ENCODE measurements around the gene GPR176. TPM values are rescaled to one million over a fixed set of nuclear protein-coding genes. Genes with fewer than 3 reads are reported as not detected.

GPR176 gene
- total RNA-seq, 1 donor from 2014 or later = 0.23 TPM

- H3K27me3 Mint-ChIP-seq (ENCODE audit: insufficient read depth) = peaks cover 15% of the 10 kb centered on the region
- no peak for DNase-seq (ENCODE audit: low spot score)
Observed at GRCh38 chr15:39804026-39804425, 116.0 kb downstream of the GPR176 start.

GRCh38 chr15:39803016-39803415, 117.0 kb downstream of the GPR176 start:
- Mint-ChIP-seq H3K4me1 (ENCODE audit: low read depth) (no peaks in the 10 kb centered on the region), H3K9me3 (no peaks in the 10 kb centered on the region), H3K4me3 (no peak overlapping the region), H3K27ac (no peak overlapping the region), H3K36me3 (ENCODE audit: low read depth) (no peaks in the 10 kb centered on the region), H3K27me3 (ENCODE audit: insufficient read depth) (peaks cover 16% of the 10 kb centered on the region)
- DNase-seq (ENCODE audit: low spot score) = no peak
- intact Hi-C loops (cut with micrococcal nuclease) = no loop called here

More at GRCh38 chr15:39804026-39804425, 116.0 kb downstream of the GPR176 start:
- intact Hi-C loops (cut with micrococcal nuclease) = no loop called here
- Mint-ChIP-seq H3K4me1 (ENCODE audit: low read depth) (no peaks in the 10 kb centered on the region), H3K27ac (no peak overlapping the region), H3K9me3 (no peaks in the 10 kb centered on the region), H3K36me3 (ENCODE audit: low read depth) (no peaks in the 10 kb centered on the region), H3K4me3 (no peak overlapping the region)

- intact Hi-C loops (cut with micrococcal nuclease) = no loop called here
- H3K27me3 Mint-ChIP-seq (ENCODE audit: insufficient read depth) = peaks cover 19% of the 10 kb centered on the region
- H3K4me3 Mint-ChIP-seq = no peak overlapping the region
- H3K9me3 Mint-ChIP-seq = no peaks in the 10 kb centered on the region
- DNase-seq (ENCODE audit: low spot score) = no peak
- H3K4me1 Mint-ChIP-seq (ENCODE audit: low read depth) = no peaks in the 10 kb centered on the region
- H3K27ac Mint-ChIP-seq = no peak overlapping the region
- H3K36me3 Mint-ChIP-seq (ENCODE audit: low read depth) = no peaks in the 10 kb centered on the region
Observed at GRCh38 chr15:39801641-39802309, 118.3 kb downstream of the GPR176 start.

GRCh38 chr15:39799552-39800011, 120.5 kb downstream of the GPR176 start:
- intact Hi-C loops (cut with micrococcal nuclease) = no loop called here
- H3K4me1 Mint-ChIP-seq (ENCODE audit: low read depth) = no peaks in the 10 kb centered on the region
- no peaks in the 10 kb centered on the region for H3K9me3 Mint-ChIP-seq
- no peak for DNase-seq (ENCODE audit: low spot score)
- peaks cover 26% of the 10 kb centered on the region for H3K27me3 Mint-ChIP-seq (ENCODE audit: insufficient read depth)
- no peak overlapping the region for H3K4me3 Mint-ChIP-seq
- no peak overlapping the region for H3K27ac Mint-ChIP-seq
- H3K36me3 Mint-ChIP-seq (ENCODE audit: low read depth) = no peaks in the 10 kb centered on the region

GRCh38 chr15:39798382-39798781, 121.7 kb downstream of the GPR176 start:
- Mint-ChIP-seq H3K9me3 (no peaks in the 10 kb centered on the region), H3K4me3 (no peak overlapping the region), H3K27ac (no peak overlapping the region), H3K36me3 (ENCODE audit: low read depth) (no peaks in the 10 kb centered on the region), H3K27me3 (ENCODE audit: insufficient read depth) (peaks cover 29% of the 10 kb centered on the region), H3K4me1 (ENCODE audit: low read depth) (no peaks in the 10 kb centered on the region)
- intact Hi-C loops (cut with micrococcal nuclease) = no loop called here
- no peak for DNase-seq (ENCODE audit: low spot score)

GRCh38 chr15:39797407-39797806, 122.7 kb downstream of the GPR176 start:
- no peak for DNase-seq (ENCODE audit: low spot score)
- H3K27ac Mint-ChIP-seq = no peak overlapping the region
- H3K4me1 Mint-ChIP-seq (ENCODE audit: low read depth) = no peaks in the 10 kb centered on the region
- H3K36me3 Mint-ChIP-seq (ENCODE audit: low read depth) = no peaks in the 10 kb centered on the region
- no peaks in the 10 kb centered on the region for H3K9me3 Mint-ChIP-seq
- no peak overlapping the region for H3K4me3 Mint-ChIP-seq
- intact Hi-C loops (cut with micrococcal nuclease) = no loop called here
- H3K27me3 Mint-ChIP-seq (ENCODE audit: insufficient read depth) = peaks cover 37% of the 10 kb centered on the region

- H3K4me3 Mint-ChIP-seq = no peak overlapping the region
- H3K27ac Mint-ChIP-seq = no peak overlapping the region
- H3K27me3 Mint-ChIP-seq (ENCODE audit: insufficient read depth) = peaks cover 42% of the 10 kb centered on the region
- DNase-seq (ENCODE audit: low spot score) = no peak
- H3K36me3 Mint-ChIP-seq (ENCODE audit: low read depth) = no peaks in the 10 kb centered on the region
- no peaks in the 10 kb centered on the region for H3K9me3 Mint-ChIP-seq
- intact Hi-C loops (cut with micrococcal nuclease) = no loop called here
- H3K4me1 Mint-ChIP-seq (ENCODE audit: low read depth) = no peaks in the 10 kb centered on the region
Observed at GRCh38 chr15:39796601-39797000, 123.5 kb downstream of the GPR176 start.

- no peak for DNase-seq (ENCODE audit: low spot score)
- Mint-ChIP-seq H3K36me3 (ENCODE audit: low read depth) (no peaks in the 10 kb centered on the region), H3K27me3 (ENCODE audit: insufficient read depth) (peaks cover 40% of the 10 kb centered on the region), H3K9me3 (no peaks in the 10 kb centered on the region), H3K27ac (no peak overlapping the region), H3K4me3 (no peak overlapping the region), H3K4me1 (ENCODE audit: low read depth) (no peaks in the 10 kb centered on the region)
- intact Hi-C loops (cut with micrococcal nuclease) = no loop called here
Observed at GRCh38 chr15:39795486-39795885, 124.6 kb downstream of the GPR176 start.

GRCh38 chr15:39794954-39795353, 125.1 kb downstream of the GPR176 start:
- intact Hi-C loops (cut with micrococcal nuclease) = no loop called here
- Mint-ChIP-seq H3K27me3 (ENCODE audit: insufficient read depth) (peaks cover 40% of the 10 kb centered on the region), H3K4me3 (no peak overlapping the region), H3K4me1 (ENCODE audit: low read depth) (no peaks in the 10 kb centered on the region), H3K27ac (no peak overlapping the region), H3K9me3 (no peaks in the 10 kb centered on the region), H3K36me3 (ENCODE audit: low read depth) (no peaks in the 10 kb centered on the region)
- DNase-seq (ENCODE audit: low spot score) = no peak

GRCh38 chr15:39793923-39794322, 126.1 kb downstream of the GPR176 start:
- no peak overlapping the region for H3K27ac Mint-ChIP-seq
- no peaks in the 10 kb centered on the region for H3K4me1 Mint-ChIP-seq (ENCODE audit: low read depth)
- no peak overlapping the region for H3K4me3 Mint-ChIP-seq
- H3K27me3 Mint-ChIP-seq (ENCODE audit: insufficient read depth) = peaks cover 40% of the 10 kb centered on the region
- no peak for DNase-seq (ENCODE audit: low spot score)
- intact Hi-C loops (cut with micrococcal nuclease) = no loop called here
- no peaks in the 10 kb centered on the region for H3K36me3 Mint-ChIP-seq (ENCODE audit: low read depth)
- no peaks in the 10 kb centered on the region for H3K9me3 Mint-ChIP-seq

GRCh38 chr15:39792844-39793335, 127.2 kb downstream of the GPR176 start:
- H3K9me3 Mint-ChIP-seq = no peaks in the 10 kb centered on the region
- intact Hi-C loops (cut with micrococcal nuclease) = no loop called here
- no peak for DNase-seq (ENCODE audit: low spot score)
- peaks cover 38% of the 10 kb centered on the region for H3K27me3 Mint-ChIP-seq (ENCODE audit: insufficient read depth)
- H3K4me3 Mint-ChIP-seq = no peak overlapping the region
- H3K27ac Mint-ChIP-seq = no peak overlapping the region
- no peaks in the 10 kb centered on the region for H3K36me3 Mint-ChIP-seq (ENCODE audit: low read depth)
- H3K4me1 Mint-ChIP-seq (ENCODE audit: low read depth) = peaks cover 9% of the 10 kb centered on the region

GRCh38 chr15:39792025-39792843, 127.8 kb downstream of the GPR176 start:
- Mint-ChIP-seq H3K27ac (no peak overlapping the region), H3K4me1 (ENCODE audit: low read depth) (peaks cover 16% of the 10 kb centered on the region), H3K36me3 (ENCODE audit: low read depth) (no peaks in the 10 kb centered on the region), H3K9me3 (no peaks in the 10 kb centered on the region), H3K27me3 (ENCODE audit: insufficient read depth) (peaks cover 38% of the 10 kb centered on the region), H3K4me3 (no peak overlapping the region)
- DNase-seq (ENCODE audit: low spot score) = no peak
- intact Hi-C loops (cut with micrococcal nuclease) = no loop called here

GRCh38 chr15:39789736-39790135, 130.3 kb downstream of the GPR176 start:
- DNase-seq (ENCODE audit: low spot score) = no peak
- intact Hi-C loops (cut with micrococcal nuclease) = loop anchor here (10.0 kb wide), 3 partner anchors 615 to 1235 kb away; partner anchors contain the start of genes CCDC32, IVD and RPUSD2
- H3K27me3 Mint-ChIP-seq (ENCODE audit: insufficient read depth) = peaks cover 25% of the 10 kb centered on the region
- no peaks in the 10 kb centered on the region for H3K9me3 Mint-ChIP-seq
- peaks cover 3% of the 10 kb centered on the region for H3K36me3 Mint-ChIP-seq (ENCODE audit: low read depth)
- no peak overlapping the region for H3K4me3 Mint-ChIP-seq
- peaks cover 31% of the 10 kb centered on the region for H3K4me1 Mint-ChIP-seq (ENCODE audit: low read depth)
- H3K27ac Mint-ChIP-seq = no peak overlapping the region
